Measurements from ENCODE around the gene DHFR. TPM values are rescaled to one million over a fixed set of nuclear protein-coding genes. Genes with fewer than 3 reads are reported as not detected.

DHFR gene
- total RNA-seq, 1 experiment from 2014 or later, result 58.7 TPM

- CTCF ChIA-PET, result interaction anchor here (1.5 kb wide), 1 partner anchor 571 kb away, joined by 3 read pairs; no protein-coding TSS in a partner anchor
- ATAC-seq (peak; percentile 2), DNase-seq (ENCODE audit: low read depth, low spot score) (no peak)
- Histone ChIP-seq H3K79me2 (ENCODE audit: insufficient read depth, low read length) (peaks cover 35% of the 10 kb centered on the region), H3K4me1 (ENCODE audit: control insufficient read depth in 1 of 2, insufficient read depth in 2 of 2, low read length in 2 of 2) (peaks cover 6 to 21% of the 10 kb centered on the region in 2 experiments; a peak in 3 of 4 replicates), H2AFZ (ENCODE audit: low read depth, low read length, poor library complexity, severe bottlenecking) (no peak overlapping the region), H3K9me2 (ENCODE audit: insufficient read depth) (no peaks in the 10 kb centered on the region), H3K4me3 (replicated peaks in 1 of 2; ENCODE audit: low read depth in 1 of 2, low read length in 2 of 2) (peak overlapping the region; percentile 64 to 83), H3K4me2 (ENCODE audit: low read length) (peak overlapping the region; percentile 85), H3K9me3 (ENCODE audit: control insufficient read depth in 1 of 2, insufficient read depth in 1 of 2, low read depth in 1 of 2, low read length in 2 of 2) (no peaks in the 10 kb centered on the region), H3K36me3 (ENCODE audit: control insufficient read depth in 1 of 2, insufficient read depth in 2 of 2, low read length in 2 of 2) (peaks cover 7 to 10% of the 10 kb centered on the region in 2 experiments; a peak in 2 of 4 replicates), H4K20me1 (ENCODE audit: insufficient read depth) (no peaks in the 10 kb centered on the region), H3K27me3 (ENCODE audit: insufficient read depth, low read length) (no peaks in the 10 kb centered on the region), H3K27ac (ENCODE audit: low read depth, low read length) (peak overlapping the region; percentile 86), H3K9ac (ENCODE audit: low read length) (peak overlapping the region; percentile 93)
- TF ChIP-seq REST (IDR thresholded peaks at IDR 0.05; ENCODE audit: low read depth) (no peak), RAD21 (IDR thresholded peaks at IDR 0.05; ENCODE audit: low read depth) (no peak)
- BruUV-seq (replicated peaks), result TSS peak; percentile 79
- POLR2A ChIA-PET, result no interaction called here
- RAD21 ChIA-PET (ENCODE audit: low non-redundant PET in 1 of 2, low total read pairs in 2 of 2, uncharacterized antibody in 2 of 2, unreplicated experiment in 2 of 2), result no interaction called here
- intact Hi-C loops (cut with micrococcal nuclease), result no loop called here
Observed at GRCh38 chr5:80654054-80654390, 761 bp downstream of the DHFR start.

GRCh38 chr5:80653502-80653901 lies 1.3 kb downstream of the DHFR start:
- intact Hi-C loops (cut with micrococcal nuclease), result no loop called here
- peak overlapping the region; percentile 85 for H3K4me2 ChIP-seq (ENCODE audit: low read length)
- H3K27me3 ChIP-seq (ENCODE audit: insufficient read depth, low read length), result no peaks in the 10 kb centered on the region
- H3K4me3 ChIP-seq (replicated peaks in 1 of 2; ENCODE audit: low read depth in 1 of 2, low read length in 2 of 2), result peak overlapping the region; percentile 64 to 83
- no peaks in the 10 kb centered on the region for H3K9me2 ChIP-seq (ENCODE audit: insufficient read depth)
- TF ChIP-seq YY1 (IDR thresholded peaks at IDR 0.05; ENCODE audit: extremely low read depth, insufficient replicate concordance, low read depth, low read length) (no peak), ZNF274 (IDR thresholded peaks at IDR 0.05; ENCODE audit: low read depth, low read length) (no peak), CEBPB (IDR thresholded peaks at IDR 0.05; ENCODE audit: low read depth) (no peak), TCF7L2 (IDR thresholded peaks at IDR 0.05; ENCODE audit: borderline replicate concordance, extremely low read depth, insufficient read depth, insufficient read length) (no peak), ZBTB33 (IDR thresholded peaks at IDR 0.05; ENCODE audit: extremely low read depth, insufficient replicate concordance, low read length) (no peak)
- peak overlapping the region; percentile 93 for H3K9ac ChIP-seq (ENCODE audit: low read length)
- DNase-seq (ENCODE audit: low read depth, low spot score), result no peak
- BruUV-seq (replicated peaks), result no TSS peak
- CTCF ChIA-PET, result no interaction called here
- H3K9me3 ChIP-seq (ENCODE audit: control insufficient read depth in 1 of 2, insufficient read depth in 1 of 2, low read depth in 1 of 2, low read length in 2 of 2), result no peaks in the 10 kb centered on the region
- no peak for ATAC-seq
- POLR2A ChIA-PET, result no interaction called here
- H4K20me1 ChIP-seq (ENCODE audit: insufficient read depth), result no peaks in the 10 kb centered on the region
- RAD21 ChIA-PET (ENCODE audit: low non-redundant PET in 1 of 2, low total read pairs in 2 of 2, uncharacterized antibody in 2 of 2, unreplicated experiment in 2 of 2), result no interaction called here
- H3K27ac ChIP-seq (ENCODE audit: low read depth, low read length), result peak overlapping the region; percentile 86; the same call in 1 of the 2 replicates
- peaks cover 6 to 21% of the 10 kb centered on the region in 2 experiments; a peak in 3 of 4 replicates for H3K4me1 ChIP-seq (ENCODE audit: control insufficient read depth in 1 of 2, insufficient read depth in 2 of 2, low read length in 2 of 2)
- peaks cover 35% of the 10 kb centered on the region for H3K79me2 ChIP-seq (ENCODE audit: insufficient read depth, low read length)
- no peak overlapping the region for H2AFZ ChIP-seq (ENCODE audit: low read depth, low read length, poor library complexity, severe bottlenecking)
- peaks cover 11 to 14% of the 10 kb centered on the region in 2 experiments; a peak in 2 of 4 replicates for H3K36me3 ChIP-seq (ENCODE audit: control insufficient read depth in 1 of 2, insufficient read depth in 2 of 2, low read length in 2 of 2)

Measured in HCT116 (cell line).